ENCODE measurements around the gene SYAP1.

DNA sequence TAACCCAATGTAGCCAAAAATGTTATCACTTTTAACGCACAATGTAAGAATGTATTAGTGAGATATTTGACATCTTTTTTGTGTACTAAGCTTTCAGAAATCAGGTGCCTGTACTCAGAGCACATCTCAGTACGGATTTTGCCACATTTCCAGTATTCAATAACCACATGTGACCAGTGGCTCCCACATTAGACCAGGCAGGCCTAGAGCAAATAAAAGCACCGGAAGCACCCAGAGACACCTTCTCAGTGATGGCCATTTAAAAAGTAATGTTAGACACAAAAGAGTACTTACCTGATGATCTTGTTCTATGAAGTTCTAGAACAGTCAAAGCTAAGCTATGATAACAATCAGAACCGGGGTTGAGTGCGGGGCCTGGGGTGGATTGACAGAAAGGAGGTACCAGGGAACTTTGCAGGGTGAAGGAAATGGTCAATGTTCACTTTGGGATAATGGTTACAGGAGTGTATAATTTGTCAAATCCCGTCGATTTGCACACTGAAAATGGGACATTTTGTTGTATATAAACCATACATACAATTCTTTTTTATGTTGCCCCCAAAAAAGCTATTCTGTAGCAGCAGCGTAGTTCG is 8.1 kb upstream of the SYAP1 start:
- TF ChIP-seq, protein P1, sequence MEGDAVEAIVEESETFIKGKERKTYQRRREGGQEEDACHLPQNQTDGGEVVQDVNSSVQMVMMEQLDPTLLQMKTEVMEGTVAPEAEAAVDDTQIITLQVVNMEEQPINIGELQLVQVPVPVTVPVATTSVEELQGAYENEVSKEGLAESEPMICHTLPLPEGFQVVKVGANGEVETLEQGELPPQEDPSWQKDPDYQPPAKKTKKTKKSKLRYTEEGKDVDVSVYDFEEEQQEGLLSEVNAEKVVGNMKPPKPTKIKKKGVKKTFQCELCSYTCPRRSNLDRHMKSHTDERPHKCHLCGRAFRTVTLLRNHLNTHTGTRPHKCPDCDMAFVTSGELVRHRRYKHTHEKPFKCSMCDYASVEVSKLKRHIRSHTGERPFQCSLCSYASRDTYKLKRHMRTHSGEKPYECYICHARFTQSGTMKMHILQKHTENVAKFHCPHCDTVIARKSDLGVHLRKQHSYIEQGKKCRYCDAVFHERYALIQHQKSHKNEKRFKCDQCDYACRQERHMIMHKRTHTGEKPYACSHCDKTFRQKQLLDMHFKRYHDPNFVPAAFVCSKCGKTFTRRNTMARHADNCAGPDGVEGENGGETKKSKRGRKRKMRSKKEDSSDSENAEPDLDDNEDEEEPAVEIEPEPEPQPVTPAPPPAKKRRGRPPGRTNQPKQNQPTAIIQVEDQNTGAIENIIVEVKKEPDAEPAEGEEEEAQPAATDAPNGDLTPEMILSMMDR (IDR thresholded peaks at IDR 0.05), result no peak
- TF ChIP-seq POLR2A (IDR thresholded peaks at IDR 0.05), result no peak

Measured in Peyer's patch (tissue), 4 donors.